ENCODE measurements around the gene PTPRE.

Gene PTPRE

DNA sequence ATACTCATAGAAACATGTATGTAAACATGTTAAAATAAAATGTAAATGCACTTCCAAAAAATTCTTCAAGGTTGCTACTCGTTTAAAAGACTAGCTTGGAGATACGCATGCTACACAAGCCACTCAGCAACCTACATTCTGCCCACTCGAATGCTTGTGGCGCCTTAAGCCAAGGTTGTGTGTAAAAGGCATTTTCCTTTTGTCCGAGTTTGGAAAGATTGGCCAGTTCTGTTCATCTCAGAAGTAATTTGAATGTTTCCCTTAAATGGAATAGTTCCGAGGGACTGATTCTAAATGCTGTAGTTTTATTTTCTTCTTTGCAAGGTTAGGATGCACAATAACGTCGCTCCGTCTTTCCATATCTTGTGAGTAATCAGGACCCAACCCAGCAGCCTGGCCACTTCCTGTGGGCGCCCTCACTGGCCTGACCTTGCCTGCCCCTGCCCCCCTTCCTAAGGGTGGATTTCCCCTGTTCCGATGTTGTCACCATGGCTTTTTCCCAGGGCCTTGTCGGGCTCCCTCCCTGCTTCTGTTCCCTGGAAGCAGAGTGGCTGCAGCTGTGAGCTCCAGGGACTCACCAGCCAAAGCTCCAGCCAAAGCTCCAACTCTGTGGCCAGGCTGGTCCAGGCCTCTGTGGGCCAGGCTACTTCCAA, 70.6 kb downstream of the PTPRE start:
- no peaks in the 10 kb centered on the region for H3K9me3 ChIP-seq (ENCODE audit: severe bottlenecking)
- TF ChIP-seq, protein P1, sequence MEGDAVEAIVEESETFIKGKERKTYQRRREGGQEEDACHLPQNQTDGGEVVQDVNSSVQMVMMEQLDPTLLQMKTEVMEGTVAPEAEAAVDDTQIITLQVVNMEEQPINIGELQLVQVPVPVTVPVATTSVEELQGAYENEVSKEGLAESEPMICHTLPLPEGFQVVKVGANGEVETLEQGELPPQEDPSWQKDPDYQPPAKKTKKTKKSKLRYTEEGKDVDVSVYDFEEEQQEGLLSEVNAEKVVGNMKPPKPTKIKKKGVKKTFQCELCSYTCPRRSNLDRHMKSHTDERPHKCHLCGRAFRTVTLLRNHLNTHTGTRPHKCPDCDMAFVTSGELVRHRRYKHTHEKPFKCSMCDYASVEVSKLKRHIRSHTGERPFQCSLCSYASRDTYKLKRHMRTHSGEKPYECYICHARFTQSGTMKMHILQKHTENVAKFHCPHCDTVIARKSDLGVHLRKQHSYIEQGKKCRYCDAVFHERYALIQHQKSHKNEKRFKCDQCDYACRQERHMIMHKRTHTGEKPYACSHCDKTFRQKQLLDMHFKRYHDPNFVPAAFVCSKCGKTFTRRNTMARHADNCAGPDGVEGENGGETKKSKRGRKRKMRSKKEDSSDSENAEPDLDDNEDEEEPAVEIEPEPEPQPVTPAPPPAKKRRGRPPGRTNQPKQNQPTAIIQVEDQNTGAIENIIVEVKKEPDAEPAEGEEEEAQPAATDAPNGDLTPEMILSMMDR (IDR thresholded peaks at IDR 0.05; ENCODE audit: poor library complexity, severe bottlenecking): no peak
- no peak overlapping the region for H3K4me3 ChIP-seq (ENCODE audit: severe bottlenecking)
- peaks cover 15% of the 10 kb centered on the region for H3K4me1 ChIP-seq (ENCODE audit: insufficient read depth, poor library complexity, severe bottlenecking)
- H3K36me3 ChIP-seq (ENCODE audit: low read depth): no peaks in the 10 kb centered on the region
- ATAC-seq (ENCODE audit: low read depth): peak; percentile 84
- H3K27me3 ChIP-seq (ENCODE audit: insufficient read depth, poor library complexity, severe bottlenecking): no peaks in the 10 kb centered on the region
- peak overlapping the region; percentile 32 for H3K27ac ChIP-seq (ENCODE audit: poor library complexity, severe bottlenecking)
- DNase-seq (ENCODE audit: low spot score): no peak

GRCh38 chr10:127978481-127978880, 71.6 kb downstream of the PTPRE start:
- H3K4me1 ChIP-seq (ENCODE audit: insufficient read depth, poor library complexity, severe bottlenecking): peaks cover 15% of the 10 kb centered on the region
- TF ChIP-seq, protein P1 (IDR thresholded peaks at IDR 0.05; ENCODE audit: poor library complexity, severe bottlenecking): no peak
- H3K4me3 ChIP-seq (ENCODE audit: severe bottlenecking): no peak overlapping the region
- DNase-seq (ENCODE audit: low spot score) (no peak), ATAC-seq (ENCODE audit: low read depth) (no peak)
- no peaks in the 10 kb centered on the region for H3K9me3 ChIP-seq (ENCODE audit: severe bottlenecking)
- H3K27ac ChIP-seq (ENCODE audit: poor library complexity, severe bottlenecking): peak overlapping the region; percentile 32
- H3K36me3 ChIP-seq (ENCODE audit: low read depth): no peaks in the 10 kb centered on the region
- H3K27me3 ChIP-seq (ENCODE audit: insufficient read depth, poor library complexity, severe bottlenecking): no peaks in the 10 kb centered on the region

- H3K4me1 ChIP-seq (ENCODE audit: insufficient read depth, poor library complexity, severe bottlenecking): peaks cover 15% of the 10 kb centered on the region
- no peaks in the 10 kb centered on the region for H3K9me3 ChIP-seq (ENCODE audit: severe bottlenecking)
- no peak overlapping the region for H3K27ac ChIP-seq (ENCODE audit: poor library complexity, severe bottlenecking)
- H3K4me3 ChIP-seq (ENCODE audit: severe bottlenecking): no peak overlapping the region
- TF ChIP-seq, protein P1 (IDR thresholded peaks at IDR 0.05; ENCODE audit: poor library complexity, severe bottlenecking): no peak
- no peaks in the 10 kb centered on the region for H3K36me3 ChIP-seq (ENCODE audit: low read depth)
- no peak for DNase-seq (ENCODE audit: low spot score)
- no peaks in the 10 kb centered on the region for H3K27me3 ChIP-seq (ENCODE audit: insufficient read depth, poor library complexity, severe bottlenecking)
- no peak for ATAC-seq (ENCODE audit: low read depth)
Measured at GRCh38 chr10:127979045-127979444, 72.1 kb downstream of the PTPRE start.

GRCh38 chr10:127979566-127979965, 72.7 kb downstream of the PTPRE start:
- Histone ChIP-seq H3K36me3 (ENCODE audit: low read depth) (no peaks in the 10 kb centered on the region), H3K4me1 (ENCODE audit: insufficient read depth, poor library complexity, severe bottlenecking) (peaks cover 15% of the 10 kb centered on the region), H3K4me3 (ENCODE audit: severe bottlenecking) (no peak overlapping the region), H3K27ac (ENCODE audit: poor library complexity, severe bottlenecking) (no peak overlapping the region), H3K27me3 (ENCODE audit: insufficient read depth, poor library complexity, severe bottlenecking) (no peaks in the 10 kb centered on the region), H3K9me3 (ENCODE audit: severe bottlenecking) (no peaks in the 10 kb centered on the region)
- no peak for DNase-seq (ENCODE audit: low spot score)
- TF ChIP-seq, protein P1 (IDR thresholded peaks at IDR 0.05; ENCODE audit: poor library complexity, severe bottlenecking): no peak
- ATAC-seq (ENCODE audit: low read depth): no peak

DNA sequence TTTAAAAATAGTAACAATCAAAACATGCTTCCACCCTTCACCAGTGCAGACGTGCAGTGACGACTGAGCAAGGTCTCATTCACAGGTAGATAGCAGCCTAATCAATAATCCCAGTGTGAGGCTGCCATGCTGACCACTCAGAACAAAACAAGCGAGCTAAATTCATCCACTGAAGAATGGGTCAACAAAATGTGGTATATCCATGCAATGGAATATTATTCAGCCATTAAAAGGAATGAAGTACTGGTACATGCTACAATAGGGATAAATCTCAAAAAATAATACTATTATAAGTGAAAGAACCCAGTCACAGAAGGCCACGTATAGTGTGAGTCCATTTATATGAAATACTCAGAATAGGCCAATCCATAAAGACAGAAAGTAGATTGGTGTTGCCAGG, 74.0 kb downstream of the PTPRE start:
- H3K9me3 ChIP-seq (ENCODE audit: severe bottlenecking): no peaks in the 10 kb centered on the region
- no peaks in the 10 kb centered on the region for H3K36me3 ChIP-seq (ENCODE audit: low read depth)
- no peak for ATAC-seq (ENCODE audit: low read depth)
- H3K4me1 ChIP-seq (ENCODE audit: insufficient read depth, poor library complexity, severe bottlenecking): peaks cover 15% of the 10 kb centered on the region
- TF ChIP-seq, protein P1 (IDR thresholded peaks at IDR 0.05; ENCODE audit: poor library complexity, severe bottlenecking): no peak
- no peaks in the 10 kb centered on the region for H3K27me3 ChIP-seq (ENCODE audit: insufficient read depth, poor library complexity, severe bottlenecking)
- no peak overlapping the region for H3K4me3 ChIP-seq (ENCODE audit: severe bottlenecking)
- H3K27ac ChIP-seq (ENCODE audit: poor library complexity, severe bottlenecking): no peak overlapping the region
- DNase-seq (ENCODE audit: low spot score): no peak
